ENCODE results near the gene ATF4. TPM values are rescaled to one million over a fixed set of nuclear protein-coding genes. Genes with fewer than 3 reads are reported as not detected.

ATF4 gene
- total and polyA plus RNA-seq, 2 of the 13 experiments (the other 11 are each of a cell fraction or from before 2014, with no cell fraction given), result 486 to 1,297 TPM

DNA sequence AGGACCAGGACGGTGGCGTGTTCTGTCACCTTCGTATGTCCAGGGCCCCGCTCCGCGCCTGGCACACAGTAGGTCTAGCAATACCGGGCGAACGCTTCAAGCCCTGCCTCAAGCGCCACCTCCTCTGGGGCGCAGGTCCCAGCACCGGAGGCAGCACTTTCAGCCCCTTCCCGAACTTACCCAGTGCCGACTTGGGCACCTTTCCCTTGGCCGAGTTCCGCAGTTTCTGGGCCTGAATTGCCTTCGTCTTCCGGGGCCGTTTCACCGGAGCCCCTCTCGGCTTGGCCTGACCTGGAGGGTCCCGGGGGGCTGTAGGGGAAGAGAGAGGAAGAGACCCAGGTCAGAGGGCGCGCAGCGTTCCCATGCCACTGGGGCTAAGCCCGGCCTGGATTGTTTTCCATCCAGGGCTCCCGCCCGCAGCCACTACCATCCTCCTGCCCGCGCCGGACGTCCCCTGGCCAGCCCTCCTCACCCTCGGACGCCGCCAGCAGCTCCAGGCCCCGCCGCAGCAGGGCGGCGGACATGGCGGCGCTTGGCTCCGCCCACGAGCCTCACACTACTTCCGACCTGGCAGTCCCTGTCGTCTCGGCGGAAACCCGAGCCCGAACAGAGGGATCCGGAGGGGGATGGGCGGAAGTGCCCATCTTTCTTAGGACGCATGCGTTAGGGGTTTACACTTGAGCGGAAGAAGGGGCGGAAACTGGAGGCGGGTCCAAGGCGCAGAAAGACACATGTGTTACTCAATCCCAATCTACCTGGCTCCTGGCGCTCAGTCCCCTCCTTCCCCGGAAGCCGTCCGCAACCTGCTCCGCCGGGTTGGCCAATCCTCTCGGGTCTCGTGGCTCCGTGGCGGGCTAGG, 12.1 kb downstream of the ATF4 start, which contains the start of gene RPS19BP1 (continued):
- TF ChIP-seq, protein P1, sequence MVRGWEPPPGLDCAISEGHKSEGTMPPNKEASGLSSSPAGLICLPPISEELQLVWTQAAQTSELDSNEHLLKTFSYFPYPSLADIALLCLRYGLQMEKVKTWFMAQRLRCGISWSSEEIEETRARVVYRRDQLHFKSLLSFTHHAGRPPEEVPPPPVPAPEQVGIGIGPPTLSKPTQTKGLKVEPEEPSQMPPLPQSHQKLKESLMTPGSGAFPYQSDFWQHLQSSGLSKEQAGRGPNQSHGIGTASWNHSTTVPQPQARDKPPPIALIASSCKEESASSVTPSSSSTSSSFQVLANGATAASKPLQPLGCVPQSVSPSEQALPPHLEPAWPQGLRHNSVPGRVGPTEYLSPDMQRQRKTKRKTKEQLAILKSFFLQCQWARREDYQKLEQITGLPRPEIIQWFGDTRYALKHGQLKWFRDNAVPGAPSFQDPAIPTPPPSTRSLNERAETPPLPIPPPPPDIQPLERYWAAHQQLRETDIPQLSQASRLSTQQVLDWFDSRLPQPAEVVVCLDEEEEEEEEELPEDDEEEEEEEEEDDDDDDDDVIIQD (CRISPR knock-in tag; IDR thresholded peaks at IDR 0.05; ENCODE audit: low read depth), result no peak
- TF ChIP-seq, protein P2, sequence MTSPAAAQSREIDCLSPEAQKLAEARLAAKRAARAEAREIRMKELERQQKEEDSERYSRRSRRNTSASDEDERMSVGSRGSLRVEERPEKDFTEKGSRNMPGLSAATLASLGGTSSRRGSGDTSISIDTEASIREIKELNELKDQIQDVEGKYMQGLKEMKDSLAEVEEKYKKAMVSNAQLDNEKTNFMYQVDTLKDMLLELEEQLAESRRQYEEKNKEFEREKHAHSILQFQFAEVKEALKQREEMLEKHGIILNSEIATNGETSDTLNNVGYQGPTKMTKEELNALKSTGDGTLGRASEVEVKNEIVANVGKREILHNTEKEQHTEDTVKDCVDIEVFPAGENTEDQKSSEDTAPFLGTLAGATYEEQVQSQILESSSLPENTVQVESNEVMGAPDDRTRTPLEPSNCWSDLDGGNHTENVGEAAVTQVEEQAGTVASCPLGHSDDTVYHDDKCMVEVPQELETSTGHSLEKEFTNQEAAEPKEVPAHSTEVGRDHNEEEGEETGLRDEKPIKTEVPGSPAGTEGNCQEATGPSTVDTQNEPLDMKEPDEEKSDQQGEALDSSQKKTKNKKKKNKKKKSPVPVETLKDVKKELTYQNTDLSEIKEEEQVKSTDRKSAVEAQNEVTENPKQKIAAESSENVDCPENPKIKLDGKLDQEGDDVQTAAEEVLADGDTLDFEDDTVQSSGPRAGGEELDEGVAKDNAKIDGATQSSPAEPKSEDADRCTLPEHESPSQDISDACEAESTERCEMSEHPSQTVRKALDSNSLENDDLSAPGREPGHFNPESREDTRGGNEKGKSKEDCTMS (CRISPR knock-in tag; conservative IDR thresholded peaks at IDR 0.05), result no peak
- TF ChIP-seq ATF1 (CRISPR knock-in tag; IDR thresholded peaks at IDR 0.05), result peak; percentile 28; the same call in 1 of the 2 replicates
- TF ChIP-seq, protein P3, sequence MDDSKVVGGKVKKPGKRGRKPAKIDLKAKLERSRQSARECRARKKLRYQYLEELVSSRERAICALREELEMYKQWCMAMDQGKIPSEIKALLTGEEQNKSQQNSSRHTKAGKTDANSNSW (CRISPR knock-in tag; IDR thresholded peaks at IDR 0.05; ENCODE audit: borderline replicate concordance), result no peak
- peak; percentile 91 for TF ChIP-seq ZNF607 (CRISPR knock-in tag; IDR thresholded peaks at IDR 0.05; ENCODE audit: borderline replicate concordance)
- TF ChIP-seq RORA (CRISPR knock-in tag; IDR thresholded peaks at IDR 0.05), result no peak
- TF ChIP-seq REPIN1 (CRISPR knock-in tag; IDR thresholded peaks at IDR 0.05; ENCODE audit: borderline replicate concordance, low read depth), result peak; percentile 26; the same call in 1 of the 2 replicates
- TF ChIP-seq RFXAP (CRISPR knock-in tag; IDR thresholded peaks at IDR 0.05; ENCODE audit: borderline replicate concordance), result peak; percentile 52; the same call in 1 of the 2 replicates
- peak; percentile 78; the same call in 1 of the 2 replicates for TF ChIP-seq MAF1 (CRISPR knock-in tag; IDR thresholded peaks at IDR 0.05; ENCODE audit: borderline replicate concordance)
- TF ChIP-seq ZBTB20 (CRISPR knock-in tag; IDR thresholded peaks at IDR 0.05; ENCODE audit: borderline replicate concordance, low read depth), result no peak
- peak; percentile 78 for TF ChIP-seq ELF3 (CRISPR knock-in tag; IDR thresholded peaks at IDR 0.05)
- TF ChIP-seq ZBTB1 (CRISPR knock-in tag; IDR thresholded peaks at IDR 0.05; ENCODE audit: borderline replicate concordance), result no peak
- TF ChIP-seq, protein P4, sequence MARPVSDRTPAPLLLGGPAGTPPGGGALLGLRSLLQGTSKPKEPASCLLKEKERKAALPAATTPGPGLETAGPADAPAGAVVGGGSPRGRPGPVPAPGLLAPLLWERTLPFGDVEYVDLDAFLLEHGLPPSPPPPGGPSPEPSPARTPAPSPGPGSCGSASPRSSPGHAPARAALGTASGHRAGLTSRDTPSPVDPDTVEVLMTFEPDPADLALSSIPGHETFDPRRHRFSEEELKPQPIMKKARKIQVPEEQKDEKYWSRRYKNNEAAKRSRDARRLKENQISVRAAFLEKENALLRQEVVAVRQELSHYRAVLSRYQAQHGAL (CRISPR knock-in tag; IDR thresholded peaks at IDR 0.05; ENCODE audit: not compliant biosample characterization), result no peak
- TF ChIP-seq, protein P5, sequence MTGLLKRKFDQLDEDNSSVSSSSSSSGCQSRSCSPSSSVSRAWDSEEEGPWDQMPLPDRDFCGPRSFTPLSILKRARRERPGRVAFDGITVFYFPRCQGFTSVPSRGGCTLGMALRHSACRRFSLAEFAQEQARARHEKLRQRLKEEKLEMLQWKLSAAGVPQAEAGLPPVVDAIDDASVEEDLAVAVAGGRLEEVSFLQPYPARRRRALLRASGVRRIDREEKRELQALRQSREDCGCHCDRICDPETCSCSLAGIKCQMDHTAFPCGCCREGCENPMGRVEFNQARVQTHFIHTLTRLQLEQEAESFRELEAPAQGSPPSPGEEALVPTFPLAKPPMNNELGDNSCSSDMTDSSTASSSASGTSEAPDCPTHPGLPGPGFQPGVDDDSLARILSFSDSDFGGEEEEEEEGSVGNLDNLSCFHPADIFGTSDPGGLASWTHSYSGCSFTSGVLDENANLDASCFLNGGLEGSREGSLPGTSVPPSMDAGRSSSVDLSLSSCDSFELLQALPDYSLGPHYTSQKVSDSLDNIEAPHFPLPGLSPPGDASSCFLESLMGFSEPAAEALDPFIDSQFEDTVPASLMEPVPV (CRISPR knock-in tag; IDR thresholded peaks at IDR 0.05), result no peak; the same call in none of the 2 replicates
- TF ChIP-seq FOXM1 (CRISPR knock-in tag; IDR thresholded peaks at IDR 0.05), result no peak
- no peak for TF ChIP-seq ONECUT2 (CRISPR knock-in tag; IDR thresholded peaks at IDR 0.05)
- no peak for TF ChIP-seq RBM39 (IDR thresholded peaks at IDR 0.05; ENCODE audit: low read depth, low read length, poor library complexity, severe bottlenecking)
- 0 out of 2 replicates have a peak, but pooled peaks have one; percentile 24 for TF ChIP-seq NCOA2 (CRISPR knock-in tag; IDR thresholded peaks at IDR 0.05)
- TF ChIP-seq KDM1A (CRISPR knock-in tag; IDR thresholded peaks at IDR 0.05), result no peak
- no peak for TF ChIP-seq NFE2L2 (IDR thresholded peaks at IDR 0.05; ENCODE audit: low read length)
- peak; percentile 97 for TF ChIP-seq PHF8 (CRISPR knock-in tag; IDR thresholded peaks at IDR 0.05)
- TF ChIP-seq MTA3 (CRISPR knock-in tag; IDR thresholded peaks at IDR 0.05), result no peak
- no peak for TF ChIP-seq ZNF878 (CRISPR knock-in tag; IDR thresholded peaks at IDR 0.05)
- no peak for TF ChIP-seq IRF2 (CRISPR knock-in tag; IDR thresholded peaks at IDR 0.05)

Measured in HepG2 (cell line).